ENCODE data around the gene SUFU.

- TF ChIP-seq DZIP1 (CRISPR knock-in tag; IDR thresholded peaks at IDR 0.05) (no peak), ZNF660 (CRISPR knock-in tag; IDR thresholded peaks at IDR 0.05; ENCODE audit: borderline replicate concordance, low read depth) (no peak), IRF1 (CRISPR knock-in tag; IDR thresholded peaks at IDR 0.05; ENCODE audit: low read depth) (no peak), ZNF142 (CRISPR knock-in tag; IDR thresholded peaks at IDR 0.05) (no peak), POLR2A (IDR thresholded peaks at IDR 0.05; ENCODE audit: insufficient read depth in 1 of 2, low read depth in 2 of 2, low read length in 2 of 2) (no peak)
Observed at GRCh38 chr10:102564209-102564834, 60.5 kb downstream of the SUFU start.

All from HepG2 (cell line).